Measurements from ENCODE around the gene DCX. TPM values are rescaled to one million over a fixed set of nuclear protein-coding genes. Genes with fewer than 3 reads are reported as not detected.

The DCX gene
- not detected in 2 replicates for total RNA-seq

DNA sequence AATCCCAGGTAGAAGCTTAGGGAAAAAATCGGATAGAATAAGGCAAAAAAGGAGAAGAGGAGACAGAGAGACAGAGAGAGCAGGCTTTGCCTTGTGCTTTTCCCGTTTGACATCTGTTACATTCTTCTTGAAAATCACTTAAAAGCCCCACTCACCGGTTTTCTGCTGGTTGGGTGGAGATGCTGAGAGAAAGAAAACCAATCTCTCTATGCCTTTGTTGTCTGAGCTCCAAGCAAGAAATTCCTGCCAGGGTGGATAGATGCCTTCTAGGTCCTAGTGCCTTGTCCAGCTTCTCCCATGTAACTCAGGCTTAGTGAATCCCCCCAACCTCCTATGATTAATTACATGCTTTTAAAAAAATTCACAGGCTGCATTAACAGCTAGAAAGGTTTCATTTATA lies at the start of gene DCX:
TSS of gene DCX (minus strand) at position 210 of the 400 bp plus-strand sequence. CDS start 1,794 bp downstream, outside the sequence.

DNA sequence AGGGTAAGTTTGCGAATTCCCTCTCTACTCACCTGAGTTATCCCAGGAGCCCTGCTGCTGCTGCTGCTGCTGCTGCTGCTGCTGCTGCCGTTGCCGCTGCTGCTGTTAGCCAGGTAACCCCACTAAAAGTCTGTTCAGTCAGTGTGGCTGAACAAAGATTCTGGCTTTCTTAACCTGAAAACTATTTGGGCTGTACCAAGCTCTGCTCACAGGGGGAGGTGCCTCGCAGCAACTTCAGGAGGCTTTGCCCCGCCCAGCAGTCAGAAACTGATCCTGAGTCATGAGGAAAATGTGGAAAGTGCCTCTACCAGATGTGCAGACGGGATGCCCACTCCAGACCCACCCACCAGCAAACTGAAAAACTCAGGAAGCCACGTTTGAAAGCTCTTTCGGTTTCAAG lies 141.7 kb downstream of the DCX start, which contains the start of gene CAPN6:
TSS of gene CAPN6 (minus strand) at position 145 of the 400 bp plus-strand sequence. CDS start 6,547 bp downstream, outside the sequence.

Small RNA genes within 50 kb of the gene (small RNA-seq; reads per million reads assigned to genes)
- 0.17 reads per million for gene RNU6-496P

Other genes with a start within 250 kb of the DCX start
- 4.3 and 9.9 TPM in 2 replicates for gene CAPN6, start 141.7 kb downstream of the DCX start, total RNA-seq
- gene SERTM2, start 99.5 kb upstream of the DCX start, total RNA-seq, result not detected in 2 replicates

All from placental epithelial cell (primary cell).